ENCODE results near the gene GPR161. TPM values are rescaled to one million over a fixed set of nuclear protein-coding genes. Genes with fewer than 3 reads are reported as not detected.

Gene GPR161
- total RNA-seq, 3 donors from 2014 or later = 0.16 to 0.27 (median 0.20) TPM

- ATAC-seq (no peak), DNase-seq (no peak)
- H3K27me3 Mint-ChIP-seq (ENCODE audit: low read depth) = no peaks in the 10 kb centered on the region
- H3K4me1 Mint-ChIP-seq (ENCODE audit: low read depth) = no peaks in the 10 kb centered on the region
- no peaks in the 10 kb centered on the region for H3K9me3 Mint-ChIP-seq
- H3K36me3 Mint-ChIP-seq (ENCODE audit: insufficient read depth) = no peaks in the 10 kb centered on the region
- H3K4me3 Mint-ChIP-seq = no peak overlapping the region
Measured at GRCh38 chr1:168091063-168091462, 45.7 kb downstream of the GPR161 start.

DNA sequence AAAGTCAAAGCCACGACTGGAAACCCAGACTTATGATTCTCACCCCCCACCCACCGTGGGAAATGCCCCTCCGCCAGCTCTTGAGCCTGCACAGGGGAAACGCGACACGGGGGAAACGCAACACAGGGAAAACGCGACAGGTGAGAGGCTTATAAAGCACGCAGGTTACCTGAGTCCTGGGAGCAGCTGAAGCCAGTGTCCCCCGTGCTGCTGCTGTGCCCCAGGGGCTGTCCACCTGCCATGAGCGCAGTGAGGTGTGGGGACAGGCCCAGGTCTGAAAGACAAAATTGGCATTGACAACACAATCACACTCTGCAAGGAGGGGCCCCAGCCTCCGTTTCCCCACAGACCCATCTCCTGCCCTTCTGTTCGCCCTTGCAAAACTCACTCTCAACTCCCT, 46.3 kb downstream of the GPR161 start:
- H3K36me3 Mint-ChIP-seq (ENCODE audit: insufficient read depth) = no peaks in the 10 kb centered on the region
- no peak for ATAC-seq
- H3K27me3 Mint-ChIP-seq (ENCODE audit: low read depth) = no peaks in the 10 kb centered on the region
- DNase-seq = no peak
- no peaks in the 10 kb centered on the region for H3K9me3 Mint-ChIP-seq
- no peaks in the 10 kb centered on the region for H3K4me1 Mint-ChIP-seq (ENCODE audit: low read depth)
- no peak overlapping the region for H3K4me3 Mint-ChIP-seq

DNA sequence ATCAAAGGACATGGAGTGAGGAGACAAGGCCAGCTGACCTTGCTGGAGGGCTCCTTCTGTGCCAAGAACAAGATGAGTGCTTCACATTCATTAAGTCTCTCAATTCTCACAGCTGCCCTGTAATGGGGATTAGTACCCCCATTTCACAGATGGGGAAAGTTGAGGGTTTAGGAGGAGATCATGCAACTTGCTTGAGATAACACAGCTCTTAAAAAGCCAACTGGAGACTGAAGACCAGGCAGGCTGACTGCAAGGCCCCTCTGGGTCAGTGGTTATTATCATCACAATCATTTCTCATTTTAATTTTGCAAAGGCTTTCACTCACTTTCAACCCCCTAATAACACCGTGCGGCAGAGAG, 46.8 kb downstream of the GPR161 start:
- Mint-ChIP-seq H3K36me3 (ENCODE audit: insufficient read depth) (no peaks in the 10 kb centered on the region), H3K4me1 (ENCODE audit: low read depth) (no peaks in the 10 kb centered on the region), H3K4me3 (no peak overlapping the region), H3K9me3 (no peaks in the 10 kb centered on the region), H3K27me3 (ENCODE audit: low read depth) (no peaks in the 10 kb centered on the region)
- ATAC-seq = no peak
- DNase-seq = no peak

GRCh38 chr1:168089326-168089978, 47.3 kb downstream of the GPR161 start:
- Mint-ChIP-seq H3K4me3 (no peak overlapping the region), H3K36me3 (ENCODE audit: insufficient read depth) (no peaks in the 10 kb centered on the region), H3K27me3 (ENCODE audit: low read depth) (no peaks in the 10 kb centered on the region), H3K9me3 (no peaks in the 10 kb centered on the region), H3K4me1 (ENCODE audit: low read depth) (no peaks in the 10 kb centered on the region)
- no peak for DNase-seq
- no peak for ATAC-seq

DNA sequence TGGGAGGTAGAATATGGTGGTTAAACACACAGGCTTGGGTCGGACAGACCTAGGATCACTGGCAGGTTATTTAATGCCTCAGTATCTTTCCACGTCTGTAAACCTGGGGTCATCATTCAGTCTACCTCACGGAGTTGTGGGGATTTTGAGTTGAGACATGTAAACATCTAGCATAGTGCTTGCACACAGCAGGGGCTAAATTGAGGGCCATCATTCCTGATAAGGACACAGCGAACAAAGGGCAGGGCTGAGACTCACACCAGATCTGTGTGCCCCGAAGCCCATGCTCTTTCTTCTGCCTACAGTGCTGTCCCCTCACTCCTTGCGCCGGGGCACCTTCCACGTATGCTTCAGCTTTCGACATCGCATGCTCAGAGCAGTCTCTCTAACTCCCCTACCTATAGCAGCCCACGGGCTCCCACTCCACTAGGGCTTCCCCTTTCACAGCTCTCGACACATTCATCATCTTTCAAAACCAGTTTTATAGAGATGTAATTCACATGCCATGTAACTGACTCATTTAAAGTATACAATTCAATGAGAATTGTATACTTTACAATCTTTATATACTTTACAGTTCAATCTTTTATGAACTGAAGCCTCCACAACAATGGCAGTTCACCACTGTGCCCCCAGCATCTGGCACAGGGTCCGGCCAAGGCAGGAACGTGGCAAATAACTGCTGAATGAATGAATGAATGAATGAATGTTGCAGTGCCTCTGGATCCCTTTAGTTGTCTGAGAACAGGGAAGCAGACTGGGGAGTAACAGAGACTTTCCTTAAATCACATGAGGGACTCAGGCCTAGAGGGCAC, 48.0 kb downstream of the GPR161 start:
- DNase-seq (no peak), ATAC-seq (no peak)

GRCh38 chr1:168087696-168088095, 49.0 kb downstream of the GPR161 start:
- ATAC-seq = no peak
- DNase-seq = no peak
- Mint-ChIP-seq H3K4me3 (no peak overlapping the region), H3K36me3 (ENCODE audit: insufficient read depth) (no peaks in the 10 kb centered on the region), H3K9me3 (no peaks in the 10 kb centered on the region), H3K27me3 (ENCODE audit: low read depth) (no peaks in the 10 kb centered on the region), H3K4me1 (ENCODE audit: low read depth) (no peaks in the 10 kb centered on the region)

More for the DNA sequence above, 48.0 kb downstream of the GPR161 start:
- no peaks in the 10 kb centered on the region for H3K27me3 Mint-ChIP-seq (ENCODE audit: low read depth)
- H3K36me3 Mint-ChIP-seq (ENCODE audit: insufficient read depth) = no peaks in the 10 kb centered on the region
- H3K4me1 Mint-ChIP-seq (ENCODE audit: low read depth) = no peaks in the 10 kb centered on the region
- H3K4me3 Mint-ChIP-seq = no peak overlapping the region
- H3K9me3 Mint-ChIP-seq = no peaks in the 10 kb centered on the region

DNA sequence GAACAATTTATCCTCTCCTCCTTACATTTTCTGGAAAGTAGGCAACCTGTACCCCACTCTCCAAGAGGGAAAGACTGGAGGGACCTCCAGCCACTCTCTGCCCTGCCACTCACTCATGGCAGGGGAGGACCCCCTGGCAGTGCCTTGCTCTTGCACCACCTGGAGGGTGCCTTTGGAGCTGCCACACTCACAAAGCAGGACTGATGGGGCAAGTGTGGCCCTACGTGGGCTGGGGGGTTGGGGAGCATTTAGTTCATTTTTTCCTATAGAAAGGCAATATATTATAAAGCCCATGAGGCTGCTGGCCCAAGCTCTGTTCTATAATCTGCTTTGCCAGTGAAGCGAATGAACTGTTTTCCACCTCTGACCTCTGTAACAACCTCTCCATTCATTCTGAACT, 50.3 kb downstream of the GPR161 start:
- ATAC-seq (no peak), DNase-seq (no peak)
- Mint-ChIP-seq H3K4me1 (ENCODE audit: low read depth) (no peaks in the 10 kb centered on the region), H3K36me3 (ENCODE audit: insufficient read depth) (no peaks in the 10 kb centered on the region), H3K9me3 (no peaks in the 10 kb centered on the region), H3K4me3 (no peak overlapping the region), H3K27me3 (ENCODE audit: low read depth) (no peaks in the 10 kb centered on the region)

GRCh38 chr1:168085401-168085872, 51.3 kb downstream of the GPR161 start:
- no peak for ATAC-seq
- H3K9me3 Mint-ChIP-seq = no peaks in the 10 kb centered on the region
- no peaks in the 10 kb centered on the region for H3K36me3 Mint-ChIP-seq (ENCODE audit: insufficient read depth)

DNA sequence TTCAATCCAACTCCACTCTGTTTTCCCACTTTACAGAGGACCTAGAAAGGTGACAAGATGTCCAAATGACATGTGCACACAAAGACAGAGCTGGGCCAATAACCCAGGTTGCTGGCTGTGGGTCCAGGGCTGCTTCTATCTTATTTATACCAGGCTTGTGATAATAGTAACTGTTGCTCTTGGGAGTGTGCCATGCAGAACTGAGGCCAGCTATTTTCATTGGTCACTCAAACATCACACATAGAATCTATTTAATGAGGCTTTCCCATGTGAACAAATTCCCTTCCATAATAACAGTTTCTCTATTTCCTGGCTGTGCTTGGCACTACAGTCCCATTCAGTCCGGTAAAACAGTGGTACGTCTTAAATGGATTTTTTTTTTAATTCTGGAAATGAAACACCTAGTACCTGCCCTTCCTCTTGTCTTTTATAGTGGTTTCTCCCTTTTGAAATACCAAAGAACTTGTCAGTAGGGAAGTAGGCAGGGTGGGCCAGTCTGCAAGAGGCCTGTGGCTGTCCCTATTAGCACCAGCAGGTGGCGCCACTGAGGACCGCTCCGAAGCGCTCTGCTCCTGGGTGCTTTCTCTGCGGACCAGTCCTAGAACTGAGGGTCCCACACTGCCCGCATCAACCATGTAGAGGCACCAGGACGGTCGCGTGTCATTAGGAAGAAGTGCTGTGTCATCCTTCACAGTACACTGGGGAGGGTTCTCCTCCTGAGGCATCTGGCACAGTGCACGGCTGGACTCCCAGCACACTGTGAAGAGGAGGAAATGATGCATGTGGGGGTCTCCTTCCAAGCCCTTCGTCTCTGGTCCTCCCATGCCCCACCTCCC, 52.1 kb downstream of the GPR161 start:
- Mint-ChIP-seq H3K9me3 (no peaks in the 10 kb centered on the region), H3K4me3 (no peak overlapping the region), H3K27me3 (ENCODE audit: low read depth) (no peaks in the 10 kb centered on the region), H3K4me1 (ENCODE audit: low read depth) (no peaks in the 10 kb centered on the region), H3K36me3 (ENCODE audit: insufficient read depth) (no peaks in the 10 kb centered on the region)
- peak; percentile 60 for DNase-seq
- ATAC-seq = peak; percentile 68 to 72

More at GRCh38 chr1:168085401-168085872, 51.3 kb downstream of the GPR161 start:
- no peaks in the 10 kb centered on the region for H3K4me1 Mint-ChIP-seq (ENCODE audit: low read depth)
- no peaks in the 10 kb centered on the region for H3K27me3 Mint-ChIP-seq (ENCODE audit: low read depth)
- no peak overlapping the region for H3K4me3 Mint-ChIP-seq
- no peak for DNase-seq

DNA sequence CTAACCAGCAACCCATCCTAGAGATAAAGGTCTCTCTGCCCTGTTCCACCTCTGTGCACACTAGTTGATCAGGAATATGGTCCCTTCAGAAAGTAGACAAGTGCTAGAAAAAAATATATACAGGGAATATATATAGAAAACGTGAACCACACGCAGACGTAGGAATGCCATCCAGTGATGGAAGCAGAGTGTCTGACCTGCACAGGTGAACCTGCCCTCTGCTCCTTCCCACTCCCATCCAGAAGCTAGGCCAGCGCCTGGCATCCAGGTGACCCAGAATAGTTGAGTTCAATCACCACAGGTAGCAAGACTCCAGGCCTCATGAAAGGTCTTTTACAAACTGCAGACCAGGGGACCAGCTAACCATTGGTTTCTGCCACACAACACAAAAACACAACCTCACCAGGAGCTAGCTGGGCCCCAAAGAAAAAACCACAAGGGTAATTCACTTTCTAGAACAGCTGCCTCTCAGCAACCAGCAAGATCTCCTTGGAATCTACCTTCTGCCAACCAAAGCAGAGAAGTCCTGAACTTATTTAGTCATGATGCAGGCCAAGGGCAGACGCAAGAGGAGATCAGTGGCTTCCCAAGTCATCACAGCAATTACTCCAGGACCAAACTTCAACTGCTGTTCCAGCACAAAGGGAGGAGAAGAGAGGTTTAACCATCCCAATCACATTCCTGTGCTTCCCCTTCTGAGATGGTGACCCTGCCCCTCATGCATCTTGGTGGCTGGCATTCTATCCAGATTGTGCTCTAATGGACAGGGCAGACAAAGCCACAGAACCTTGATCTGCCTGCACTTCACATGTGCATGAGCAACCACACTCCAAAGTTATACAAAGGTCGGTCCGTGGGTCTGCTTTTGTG, 53.0 kb downstream of the GPR161 start:
- Mint-ChIP-seq H3K9me3 (no peaks in the 10 kb centered on the region), H3K4me3 (no peak overlapping the region), H3K27me3 (ENCODE audit: low read depth) (no peaks in the 10 kb centered on the region), H3K36me3 (ENCODE audit: insufficient read depth) (no peaks in the 10 kb centered on the region), H3K4me1 (ENCODE audit: low read depth) (no peaks in the 10 kb centered on the region)
- ATAC-seq = no peak
- DNase-seq = no peak

- peak; percentile 45 for DNase-seq
- no peaks in the 10 kb centered on the region for H3K9me3 Mint-ChIP-seq
- no peaks in the 10 kb centered on the region for H3K27me3 Mint-ChIP-seq (ENCODE audit: low read depth)
- H3K36me3 Mint-ChIP-seq (ENCODE audit: insufficient read depth) = no peaks in the 10 kb centered on the region
- H3K4me3 Mint-ChIP-seq = no peak overlapping the region
- no peaks in the 10 kb centered on the region for H3K4me1 Mint-ChIP-seq (ENCODE audit: low read depth)
- ATAC-seq = peak; percentile 83 to 85
Measured at GRCh38 chr1:168082008-168082876, 54.5 kb downstream of the GPR161 start.

- H3K4me1 Mint-ChIP-seq (ENCODE audit: low read depth) = no peaks in the 10 kb centered on the region
- DNase-seq (no peak), ATAC-seq (no peak)
- H3K4me3 Mint-ChIP-seq = no peak overlapping the region
- peaks cover 3% of the 10 kb centered on the region for H3K36me3 Mint-ChIP-seq (ENCODE audit: insufficient read depth)
- H3K9me3 Mint-ChIP-seq = no peaks in the 10 kb centered on the region
- H3K27me3 Mint-ChIP-seq (ENCODE audit: low read depth) = no peaks in the 10 kb centered on the region
Measured at GRCh38 chr1:168081373-168082007, 55.2 kb downstream of the GPR161 start.

- H3K27me3 Mint-ChIP-seq (ENCODE audit: low read depth) = no peaks in the 10 kb centered on the region
- no peaks in the 10 kb centered on the region for H3K4me1 Mint-ChIP-seq (ENCODE audit: low read depth)
- H3K36me3 Mint-ChIP-seq (ENCODE audit: insufficient read depth) = peaks cover 14% of the 10 kb centered on the region
- H3K9me3 Mint-ChIP-seq = no peaks in the 10 kb centered on the region
- H3K4me3 Mint-ChIP-seq = no peak overlapping the region
- DNase-seq (no peak), ATAC-seq (no peak)
Measured at GRCh38 chr1:168079761-168080160, 57.0 kb downstream of the GPR161 start.
